NCI-H2227 (cell line): ENCODE results near the gene POU2AF2.
"Not testable (repeated sequence)": the region's sequence is repeated elsewhere in the genome, so short reads cannot be mapped to it uniquely, and the experiment has no call there.

ENCODE experiments used
- DNase-seq: peaks from one replicate; lab custom pipeline; 2025; ENCODE audit not compliant: unreplicated experiment; lab: John Stamatoyannopoulos, UW

The POU2AF2 gene

GRCh38 chr11:111245425-111245824, at the start of gene POU2AF2:
TSS of gene POU2AF2 (plus strand) at chr11:111245725. CDS start at chr11:111245854, 129 bp downstream.
- DNase-seq, result no peak

- DNase-seq, result no peak
Observed at GRCh38 chr11:111200010-111200534, 45.5 kb upstream of the POU2AF2 start.

GRCh38 chr11:111204211-111204610, 41.3 kb upstream of the POU2AF2 start:
- no peak for DNase-seq

GRCh38 chr11:111205632-111206385, 39.7 kb upstream of the POU2AF2 start:
- DNase-seq, result no peak

GRCh38 chr11:111206472-111206871, 39.1 kb upstream of the POU2AF2 start:
- no peak for DNase-seq

- no peak for DNase-seq
Observed at GRCh38 chr11:111207213-111207612, 38.3 kb upstream of the POU2AF2 start.

- no peak for DNase-seq
Observed at GRCh38 chr11:111209543-111210355, 35.8 kb upstream of the POU2AF2 start.

GRCh38 chr11:111213256-111213655, 32.3 kb upstream of the POU2AF2 start:
- DNase-seq, result no peak

- DNase-seq, result no peak
Observed at GRCh38 chr11:111220721-111221120, 24.8 kb upstream of the POU2AF2 start.

GRCh38 chr11:111221208-111221607, 24.3 kb upstream of the POU2AF2 start:
- no peak for DNase-seq

GRCh38 chr11:111221936-111222335, 23.6 kb upstream of the POU2AF2 start:
- DNase-seq, result not testable (repeated sequence)

GRCh38 chr11:111222821-111223455, 22.6 kb upstream of the POU2AF2 start:
- DNase-seq, result not testable (repeated sequence)

- no peak for DNase-seq
Observed at GRCh38 chr11:111225881-111226280, 19.6 kb upstream of the POU2AF2 start.

GRCh38 chr11:111229604-111230003, 15.9 kb upstream of the POU2AF2 start:
- no peak for DNase-seq

- no peak for DNase-seq
Observed at GRCh38 chr11:111230122-111230465, 15.4 kb upstream of the POU2AF2 start.

- DNase-seq, result no peak
Observed at GRCh38 chr11:111231836-111232235, 13.7 kb upstream of the POU2AF2 start.

- DNase-seq, result no peak
Observed at GRCh38 chr11:111236383-111236782, 9.1 kb upstream of the POU2AF2 start.

GRCh38 chr11:111237926-111238325, 7.6 kb upstream of the POU2AF2 start:
- DNase-seq, result no peak

- DNase-seq, result no peak
Observed at GRCh38 chr11:111246956-111247355, 1.4 kb downstream of the POU2AF2 start.

GRCh38 chr11:111250936-111251335, 5.4 kb downstream of the POU2AF2 start:
- DNase-seq, result no peak

- no peak for DNase-seq
Observed at GRCh38 chr11:111253131-111253530, 7.6 kb downstream of the POU2AF2 start.

- no peak for DNase-seq
Observed at GRCh38 chr11:111253630-111254029, 8.1 kb downstream of the POU2AF2 start.
